Measurements from ENCODE around the gene SSTR5. TPM values are rescaled to one million over a fixed set of nuclear protein-coding genes. Genes with fewer than 3 reads are reported as not detected.

The SSTR5 gene
- total and polyA plus RNA-seq, 2 experiments from 2014 or later: not detected

DNA sequence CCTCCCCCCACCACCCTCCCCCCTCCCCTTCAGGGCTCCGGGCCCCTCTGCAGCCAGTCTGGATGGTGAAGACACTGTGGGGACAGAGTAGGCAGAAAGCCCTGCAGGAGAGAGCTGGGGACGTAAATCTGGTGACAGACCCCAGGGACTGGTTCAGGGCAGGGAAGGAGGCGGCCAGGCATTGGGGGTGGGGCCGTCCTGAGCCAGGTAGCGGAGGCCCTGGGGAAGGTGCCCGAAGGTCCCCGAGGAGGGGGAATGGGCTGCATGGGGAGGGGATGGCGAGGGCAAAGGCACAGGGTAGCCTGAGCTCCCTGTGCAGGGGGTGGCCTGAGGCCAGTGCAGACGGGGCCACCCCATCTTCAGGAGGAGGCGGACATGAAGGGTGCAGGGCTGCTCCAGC lies 54.0 kb downstream of the SSTR5 start:
- peaks cover 9% of the 10 kb centered on the region for H3K4me1 ChIP-seq (ENCODE audit: low read depth)
- no peak overlapping the region for H3K4me3 ChIP-seq
- no peak overlapping the region for H3K27ac ChIP-seq
- no peak for DNase-seq (ENCODE audit: low read depth in 1 of 2, low spot score in 1 of 2)
- no peaks in the 10 kb centered on the region for H3K27me3 ChIP-seq
- no peak for TF ChIP-seq CTCF (IDR thresholded peaks at IDR 0.05; ENCODE audit: low read depth, low read length)
- H3K36me3 ChIP-seq: no peaks in the 10 kb centered on the region
- no peaks in the 10 kb centered on the region for H3K9me3 ChIP-seq (ENCODE audit: low read depth)

GRCh38 chr16:1127101-1127500 lies 54.6 kb downstream of the SSTR5 start:
- no peak for DNase-seq (ENCODE audit: low read depth in 1 of 2, low spot score in 1 of 2)
- Histone ChIP-seq H3K9me3 (ENCODE audit: low read depth) (no peaks in the 10 kb centered on the region), H3K27ac (no peak overlapping the region), H3K4me1 (ENCODE audit: low read depth) (peaks cover 9% of the 10 kb centered on the region), H3K36me3 (no peaks in the 10 kb centered on the region), H3K27me3 (no peaks in the 10 kb centered on the region), H3K4me3 (no peak overlapping the region)
- no peak for TF ChIP-seq CTCF (IDR thresholded peaks at IDR 0.05; ENCODE audit: low read depth, low read length)

- H3K4me3 ChIP-seq: no peak overlapping the region
- no peaks in the 10 kb centered on the region for H3K36me3 ChIP-seq
- no peak for DNase-seq (ENCODE audit: low read depth in 1 of 2, low spot score in 1 of 2)
- H3K4me1 ChIP-seq (ENCODE audit: low read depth): peaks cover 9% of the 10 kb centered on the region
- no peaks in the 10 kb centered on the region for H3K9me3 ChIP-seq (ENCODE audit: low read depth)
- no peak overlapping the region for H3K27ac ChIP-seq
- H3K27me3 ChIP-seq: no peaks in the 10 kb centered on the region
- TF ChIP-seq CTCF (IDR thresholded peaks at IDR 0.05; ENCODE audit: low read depth, low read length): no peak
Observed at GRCh38 chr16:1127971-1128715, 55.6 kb downstream of the SSTR5 start.

- Histone ChIP-seq H3K4me1 (ENCODE audit: low read depth) (peaks cover 9% of the 10 kb centered on the region), H3K27ac (no peak overlapping the region), H3K36me3 (no peaks in the 10 kb centered on the region), H3K9me3 (ENCODE audit: low read depth) (no peaks in the 10 kb centered on the region), H3K4me3 (no peak overlapping the region), H3K27me3 (no peaks in the 10 kb centered on the region)
- DNase-seq (ENCODE audit: low read depth in 1 of 2, low spot score in 1 of 2): no peak
- TF ChIP-seq CTCF (IDR thresholded peaks at IDR 0.05; ENCODE audit: low read depth, low read length): no peak
Observed at GRCh38 chr16:1129106-1129960, 56.8 kb downstream of the SSTR5 start.

DNA sequence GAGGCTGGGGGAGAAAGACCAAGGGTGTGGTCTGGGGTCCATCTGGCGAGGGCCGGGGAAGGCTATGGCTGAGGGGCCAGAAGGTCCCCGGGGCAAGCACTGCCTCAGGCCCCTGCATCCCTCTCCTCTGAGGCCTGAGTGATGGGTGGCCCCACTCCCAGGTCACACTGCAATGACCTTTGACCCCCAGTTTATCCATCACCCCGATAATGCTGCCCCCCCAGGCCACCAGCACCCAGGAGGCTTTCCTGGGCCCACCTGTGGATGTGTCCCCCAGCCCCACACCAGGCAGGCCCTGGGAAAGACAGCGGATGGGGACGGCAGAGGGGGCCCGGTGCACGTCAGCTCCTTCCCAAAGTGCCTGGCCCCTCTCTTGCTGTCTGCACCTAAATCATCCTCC lies 57.8 kb downstream of the SSTR5 start:
- DNase-seq (ENCODE audit: low read depth in 1 of 2, low spot score in 1 of 2): no peak
- TF ChIP-seq CTCF (IDR thresholded peaks at IDR 0.05; ENCODE audit: low read depth, low read length): no peak
- H3K4me1 ChIP-seq (ENCODE audit: low read depth): peaks cover 9% of the 10 kb centered on the region
- no peaks in the 10 kb centered on the region for H3K27me3 ChIP-seq
- H3K4me3 ChIP-seq: no peak overlapping the region
- no peak overlapping the region for H3K27ac ChIP-seq
- H3K9me3 ChIP-seq (ENCODE audit: low read depth): no peaks in the 10 kb centered on the region
- H3K36me3 ChIP-seq: no peaks in the 10 kb centered on the region

Other genes starting within 250 kb of the SSTR5 start
- 37.6 and 41.6 TPM in 2 replicates for gene LMF1, start 101.8 kb upstream of the SSTR5 start, total RNA-seq
- gene LMF1, start 101.8 kb upstream of the SSTR5 start, polyA plus RNA-seq: 18.8 and 39.0 TPM in 2 replicates
- gene SOX8, start 91.0 kb upstream of the SSTR5 start, total RNA-seq: 9.2 and 13.7 TPM in 2 replicates
- gene SOX8, start 91.0 kb upstream of the SSTR5 start, polyA plus RNA-seq: 5.8 and 8.2 TPM in 2 replicates
- gene C1QTNF8, start 23.5 kb downstream of the SSTR5 start, total RNA-seq: 0.15 TPM in 1 of 2 replicates, not detected in the other
- 0.26 TPM in 1 of 2 replicates, not detected in the other for gene C1QTNF8, start 23.5 kb downstream of the SSTR5 start, polyA plus RNA-seq
- gene CACNA1H, start 80.4 kb downstream of the SSTR5 start, total RNA-seq: 30.4 and 66.1 TPM in 2 replicates
- 8.9 and 16.5 TPM in 2 replicates for gene CACNA1H, start 80.4 kb downstream of the SSTR5 start, polyA plus RNA-seq
- gene TPSG1, start 152.5 kb downstream of the SSTR5 start, total RNA-seq: not detected in 2 replicates
- 0.77 and 0.81 TPM in 2 replicates for gene TPSG1, start 152.5 kb downstream of the SSTR5 start, polyA plus RNA-seq
- not detected in 2 replicates for gene TPSB2, start 157.4 kb downstream of the SSTR5 start, total RNA-seq
- not detected in 2 replicates for gene TPSB2, start 157.4 kb downstream of the SSTR5 start, polyA plus RNA-seq
- not detected in 2 replicates for gene TPSAB1, start 168.0 kb downstream of the SSTR5 start, total RNA-seq
- not detected in 2 replicates for gene TPSAB1, start 168.0 kb downstream of the SSTR5 start, polyA plus RNA-seq
- not detected in 2 replicates for gene TPSD1, start 183.3 kb downstream of the SSTR5 start, total RNA-seq
- gene TPSD1, start 183.3 kb downstream of the SSTR5 start, polyA plus RNA-seq: not detected in 2 replicates
- gene UBE2I, start 236.9 kb downstream of the SSTR5 start, total RNA-seq: 75.4 and 81.4 TPM in 2 replicates
- gene UBE2I, start 236.9 kb downstream of the SSTR5 start, polyA plus RNA-seq: 156 and 157 TPM in 2 replicates

Measured in cardiac muscle cell (in vitro differentiated cells and primary cell).